GM21367 (cell line): ENCODE measurements around the gene RIMKLA.

Experiments used
- ATAC-seq: cut with Tn5 transposase; IDR thresholded peaks from one replicate; pipeline ENCODE4 v1.9.1; 2021; ENCODE audit not compliant: unreplicated experiment

Gene RIMKLA, protein sequence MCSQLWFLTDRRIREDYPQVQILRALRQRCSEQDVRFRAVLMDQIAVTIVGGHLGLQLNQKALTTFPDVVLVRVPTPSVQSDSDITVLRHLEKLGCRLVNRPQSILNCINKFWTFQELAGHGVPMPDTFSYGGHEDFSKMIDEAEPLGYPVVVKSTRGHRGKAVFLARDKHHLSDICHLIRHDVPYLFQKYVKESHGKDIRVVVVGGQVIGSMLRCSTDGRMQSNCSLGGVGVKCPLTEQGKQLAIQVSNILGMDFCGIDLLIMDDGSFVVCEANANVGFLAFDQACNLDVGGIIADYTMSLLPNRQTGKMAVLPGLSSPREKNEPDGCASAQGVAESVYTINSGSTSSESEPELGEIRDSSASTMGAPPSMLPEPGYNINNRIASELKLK

DNA sequence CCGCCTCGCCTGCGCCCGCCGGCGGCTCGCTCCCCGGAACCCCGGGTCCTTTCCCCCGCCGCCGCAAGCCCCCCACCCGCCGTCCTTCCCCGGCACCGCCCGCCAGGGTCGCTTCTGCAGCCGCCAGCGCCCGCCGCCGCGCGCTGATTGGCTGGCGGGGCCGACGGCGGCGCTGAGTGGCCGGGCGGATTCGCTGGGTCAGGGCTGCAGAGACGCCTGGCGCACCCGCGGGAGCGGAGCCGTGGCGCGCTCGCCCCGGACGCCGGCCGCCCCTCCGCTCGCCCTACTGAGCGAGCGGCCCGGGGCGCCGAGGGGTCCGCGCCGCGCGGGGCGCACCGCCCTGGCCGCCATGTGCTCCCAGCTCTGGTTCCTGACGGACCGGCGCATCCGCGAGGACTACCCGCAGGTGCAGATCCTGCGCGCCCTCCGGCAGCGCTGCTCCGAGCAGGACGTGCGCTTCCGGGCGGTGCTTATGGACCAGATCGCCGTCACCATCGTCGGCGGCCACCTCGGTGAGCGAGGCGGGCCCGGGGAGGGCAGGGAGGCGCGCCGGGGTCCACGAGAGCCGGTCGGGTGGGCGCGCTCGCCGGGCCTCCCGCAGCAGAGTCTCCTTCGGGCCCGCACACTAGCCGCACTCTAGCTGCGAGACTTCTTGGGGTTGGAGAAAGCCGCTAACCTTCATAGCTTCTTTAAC is at the start of gene RIMKLA:
Gene RIMKLA, plus strand, starts transcription at position 207 of the 694 bp plus-strand sequence. Its CDS starts 143 bp downstream, at position 350.
- peak; percentile 69 for ATAC-seq

DNA sequence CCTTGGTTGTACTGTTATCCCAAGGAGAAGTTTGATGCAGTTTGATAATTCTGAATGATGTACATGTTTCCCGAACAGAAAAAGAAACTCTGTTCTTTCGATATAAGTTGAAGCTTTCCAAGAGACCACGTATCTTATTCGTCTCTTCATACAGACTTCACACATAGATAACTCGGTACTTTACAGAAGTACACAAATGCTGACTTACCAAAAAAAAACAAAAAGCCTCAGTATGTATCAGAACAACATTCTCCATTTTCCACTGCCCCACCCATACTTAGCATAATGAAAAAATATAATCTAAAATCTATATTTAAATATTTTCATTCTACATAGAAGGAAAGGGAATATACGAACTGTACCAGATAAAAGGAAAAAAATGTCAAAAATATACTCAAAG is 47.7 kb upstream of the RIMKLA start:
- ATAC-seq = no peak

DNA sequence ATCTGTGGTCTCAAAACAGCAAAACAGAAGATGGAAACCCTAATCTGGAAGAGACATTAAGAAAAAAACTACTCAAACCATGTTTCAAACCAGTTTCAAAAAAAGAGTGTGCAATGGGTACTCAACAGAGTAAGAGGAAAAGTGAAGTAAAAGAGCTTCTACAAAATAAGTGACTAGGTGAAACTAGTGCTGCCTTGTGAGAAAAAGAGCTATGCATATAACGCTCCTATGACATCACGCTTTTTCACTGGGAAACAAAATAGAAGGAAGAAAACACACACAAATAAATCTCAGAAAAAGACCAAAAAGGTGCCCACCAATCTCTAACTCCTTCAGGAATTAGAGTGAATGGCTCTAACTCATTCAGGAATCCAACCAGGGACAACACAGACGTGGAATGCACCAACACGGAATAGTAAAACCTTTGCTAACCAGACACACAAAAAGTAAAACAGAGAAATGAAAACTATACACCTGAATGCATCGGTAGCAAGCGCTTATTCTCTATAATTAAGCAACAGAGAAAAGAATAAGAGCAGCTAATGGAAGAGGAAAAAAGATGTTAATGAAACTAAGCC is 46.8 kb upstream of the RIMKLA start:
- ATAC-seq = no peak

DNA sequence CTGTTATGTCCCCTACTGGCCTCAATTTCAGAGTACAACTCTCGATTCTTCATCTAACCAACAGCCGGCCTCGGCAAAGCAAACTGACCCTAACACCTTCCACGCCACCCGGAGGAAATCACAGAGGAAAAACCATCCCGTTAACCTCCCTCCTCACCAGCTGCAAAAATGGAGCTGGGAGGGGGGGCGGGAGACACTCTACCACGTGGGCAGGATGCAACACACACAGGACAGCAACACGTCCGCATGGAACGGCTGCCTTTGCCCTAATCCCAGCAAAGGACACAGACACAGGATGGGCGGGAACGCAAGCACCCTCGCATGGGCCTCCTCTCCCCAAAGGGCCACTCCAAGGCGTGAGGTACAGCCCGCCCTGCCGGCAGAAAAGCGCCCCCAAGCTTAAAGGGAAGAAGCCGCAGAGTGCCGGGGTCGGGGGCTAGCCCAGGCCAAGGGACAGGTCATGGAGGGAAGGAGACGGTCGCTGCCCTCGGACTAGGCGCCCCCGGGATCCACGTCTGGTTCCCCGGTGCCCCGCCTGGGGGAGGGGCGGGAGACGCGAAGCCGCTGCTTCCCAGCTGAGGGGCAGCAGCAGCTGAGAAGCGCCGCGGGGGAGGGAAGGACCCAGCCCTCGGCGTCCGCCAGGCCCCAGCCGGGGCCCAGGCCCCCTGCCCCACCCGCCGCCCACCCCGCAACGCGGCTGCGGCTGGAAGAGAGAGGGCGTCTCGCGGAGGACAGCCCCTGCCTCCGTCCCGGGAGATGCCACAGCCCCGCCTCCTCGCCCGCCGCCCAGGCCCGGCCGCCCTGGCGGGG is 46.1 kb upstream of the RIMKLA start:
- peak; percentile 41 for ATAC-seq

DNA sequence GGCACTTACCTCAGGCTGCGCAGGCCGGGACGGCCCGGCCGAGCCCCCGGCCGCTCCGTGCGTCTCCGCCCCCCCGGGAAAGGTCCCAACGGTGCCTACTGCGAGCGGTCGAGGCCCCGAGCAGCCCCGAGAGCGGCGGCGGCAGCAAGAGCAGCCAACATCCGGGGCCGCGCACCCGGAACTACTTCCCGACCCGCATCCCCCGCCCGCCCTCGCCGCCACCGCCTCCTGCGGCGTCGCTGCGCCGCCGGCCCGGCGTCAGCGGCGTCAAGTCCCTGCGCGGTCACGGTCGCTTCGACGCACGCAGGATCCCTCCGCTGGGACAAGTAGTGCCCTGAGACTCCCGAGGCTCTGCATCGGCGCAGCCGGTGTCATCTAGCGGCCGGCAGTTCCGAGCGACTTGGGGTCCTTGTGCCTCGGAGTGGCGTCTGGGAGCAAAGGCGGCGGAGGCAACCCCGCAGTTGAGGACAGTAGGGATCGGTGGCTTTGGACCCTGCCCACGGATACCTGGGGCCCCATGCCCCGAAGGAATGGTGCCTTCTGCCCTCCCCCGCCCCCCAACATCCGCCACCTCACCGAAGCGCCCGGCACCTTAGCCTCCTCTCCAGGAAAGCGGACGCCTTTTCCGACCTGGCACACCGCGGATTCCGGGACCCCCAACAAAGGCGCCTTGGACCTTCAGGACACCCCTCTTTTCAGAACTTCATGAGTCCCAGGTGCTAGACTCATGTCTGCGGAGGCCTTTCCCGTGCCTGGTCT is 45.4 kb upstream of the RIMKLA start, which contains the start of gene FOXJ3:
Gene FOXJ3, minus strand, starts transcription at position 186 of the 759 bp plus-strand sequence. CDS start 24,142 bp downstream, outside the sequence.
- ATAC-seq = peak; percentile 64

DNA sequence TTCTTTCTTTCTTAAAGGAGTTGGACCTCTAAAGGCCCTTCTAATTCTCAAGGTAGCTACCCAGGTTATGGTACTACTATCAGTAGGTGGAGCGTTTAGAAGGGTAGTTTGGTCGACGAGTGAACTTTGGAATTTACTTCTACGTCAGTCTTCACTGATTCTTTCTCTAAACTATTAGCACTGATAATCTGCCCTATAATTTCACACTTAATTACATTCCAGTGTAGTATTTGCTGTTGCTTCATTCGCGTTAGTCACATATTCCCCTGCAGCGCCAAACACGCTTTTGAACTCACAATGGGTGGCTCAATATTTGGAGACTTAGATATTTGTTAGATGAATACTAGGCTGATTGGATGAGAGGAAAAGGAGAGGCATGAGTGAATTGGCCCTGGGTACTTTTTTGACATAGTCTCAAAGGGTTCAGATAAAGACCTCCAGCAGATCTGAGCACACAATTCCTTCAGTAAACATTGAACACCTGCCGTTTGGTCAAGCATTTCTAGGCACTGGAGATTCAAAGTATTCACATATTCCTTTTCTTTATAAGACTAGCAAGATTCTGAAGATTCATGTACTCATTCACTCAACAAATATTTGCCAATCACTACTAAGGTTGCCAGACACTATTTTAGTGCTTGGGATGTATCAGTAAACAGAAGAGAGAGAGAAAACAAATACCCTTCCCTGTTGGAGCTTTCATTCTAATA is 44.6 kb upstream of the RIMKLA start:
- ATAC-seq = no peak

DNA sequence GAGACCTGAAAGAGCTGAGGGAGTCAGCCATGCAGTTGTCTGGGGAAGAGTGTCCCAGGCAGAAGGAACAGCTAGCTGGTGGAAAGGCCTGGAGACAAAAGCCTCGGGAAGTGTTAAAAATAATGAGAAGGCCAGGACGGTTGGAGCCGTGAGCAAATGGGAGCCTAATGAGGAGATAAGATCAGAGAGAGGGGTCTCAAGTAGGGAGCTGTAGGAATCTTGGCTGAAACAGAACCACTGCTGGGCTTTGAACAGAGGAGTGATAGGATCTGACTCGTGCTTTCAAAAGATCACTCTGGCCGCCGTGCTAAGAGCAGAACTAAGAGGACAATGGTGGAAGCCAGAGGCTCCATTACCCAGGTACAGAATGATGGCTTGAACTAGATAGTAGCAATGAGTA is 43.6 kb upstream of the RIMKLA start:
- no peak for ATAC-seq

DNA sequence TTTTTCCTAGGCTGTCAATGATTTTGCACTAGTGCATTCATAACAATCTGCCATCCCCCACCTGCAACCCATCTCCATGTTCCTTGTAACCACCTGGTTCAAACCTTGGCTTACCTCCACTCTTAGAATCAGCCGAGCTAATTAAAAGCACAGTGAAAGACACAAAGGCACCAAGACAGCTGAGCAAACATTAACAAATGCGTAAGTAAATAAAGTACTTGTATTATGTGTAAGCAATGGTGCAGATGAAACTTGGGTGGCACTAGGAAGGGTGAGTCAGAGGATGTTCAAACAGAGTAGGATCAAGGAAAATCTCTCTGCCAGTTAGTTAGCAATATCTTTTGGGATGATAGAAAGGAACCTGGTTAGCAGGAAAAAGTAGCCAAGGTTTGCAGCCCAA is 40.5 kb upstream of the RIMKLA start:
- no peak for ATAC-seq

DNA sequence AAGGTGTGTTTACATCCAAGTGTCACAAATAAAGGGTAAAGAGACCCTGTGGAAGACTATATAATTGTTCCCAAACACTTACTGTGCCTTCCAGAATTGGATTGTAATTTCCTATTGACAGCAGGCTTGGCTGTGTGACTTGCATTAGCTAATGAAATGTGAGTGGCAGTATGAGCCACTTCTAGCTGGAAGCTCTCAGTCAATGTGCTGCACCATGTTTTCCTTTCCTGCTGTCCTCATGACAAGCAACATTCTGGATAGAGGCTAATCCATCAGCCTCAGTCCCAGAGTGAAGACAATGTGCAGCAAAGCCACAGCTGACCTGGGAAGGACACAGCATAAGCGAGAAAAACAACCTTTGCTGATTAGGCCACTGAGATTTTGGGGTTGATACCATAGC is 39.7 kb upstream of the RIMKLA start:
- no peak for ATAC-seq

DNA sequence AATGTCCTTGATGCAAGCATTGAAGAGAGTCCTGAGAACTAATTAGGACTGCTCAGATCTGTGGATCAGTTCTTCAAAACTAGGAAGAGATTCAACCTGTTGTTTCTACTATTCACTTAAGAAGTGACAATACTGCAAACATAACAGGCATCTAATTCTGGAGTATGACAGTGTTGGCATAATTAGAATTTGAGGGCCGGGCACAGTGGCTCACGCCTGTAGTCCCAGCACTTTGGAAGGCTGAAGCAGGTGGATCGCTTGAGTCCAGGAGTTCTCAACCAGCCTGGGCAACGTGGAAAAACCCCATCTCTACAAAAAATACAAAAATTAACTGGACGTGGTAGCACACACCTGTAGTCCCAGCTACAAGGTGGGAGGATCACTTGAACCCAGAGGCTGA is 37.5 kb upstream of the RIMKLA start:
- no peak for ATAC-seq

DNA sequence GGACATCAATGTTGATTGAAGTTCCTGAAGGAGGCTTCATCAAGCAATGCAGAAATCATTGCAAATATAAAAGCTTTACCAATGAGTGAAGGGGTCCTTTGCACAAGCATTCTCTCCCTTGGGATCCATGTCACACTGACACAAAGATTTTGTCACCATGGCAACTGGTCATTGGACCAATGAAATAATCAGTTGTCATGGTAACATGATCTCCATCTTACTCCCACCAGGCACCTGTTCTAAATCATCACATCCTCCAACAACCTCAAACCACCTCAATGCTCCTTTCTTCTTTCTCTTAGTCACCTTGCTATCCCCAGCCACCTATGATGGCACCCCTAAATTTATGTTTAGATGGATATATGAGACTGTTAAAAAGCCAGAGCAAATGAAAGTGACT is 32.1 kb upstream of the RIMKLA start:
- ATAC-seq = no peak

DNA sequence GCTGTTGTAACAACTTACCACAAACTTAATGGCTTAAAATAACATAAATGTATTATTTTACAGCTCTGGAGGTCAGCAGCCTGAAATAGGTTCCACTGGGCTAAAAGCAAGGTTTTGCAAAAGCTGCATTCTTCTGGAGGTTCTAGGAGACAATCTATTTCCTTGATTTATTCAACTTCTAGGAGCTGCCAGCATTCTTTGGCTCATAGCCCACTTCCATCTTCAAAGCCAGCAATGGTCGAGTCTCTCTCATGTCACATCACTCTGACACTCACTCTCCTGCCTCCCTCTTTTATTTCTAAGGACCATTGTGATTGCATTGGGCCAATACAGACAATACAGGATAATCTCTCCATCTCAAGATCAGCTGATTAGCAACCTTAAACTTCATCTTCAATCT is 30.5 kb upstream of the RIMKLA start:
- ATAC-seq = no peak

DNA sequence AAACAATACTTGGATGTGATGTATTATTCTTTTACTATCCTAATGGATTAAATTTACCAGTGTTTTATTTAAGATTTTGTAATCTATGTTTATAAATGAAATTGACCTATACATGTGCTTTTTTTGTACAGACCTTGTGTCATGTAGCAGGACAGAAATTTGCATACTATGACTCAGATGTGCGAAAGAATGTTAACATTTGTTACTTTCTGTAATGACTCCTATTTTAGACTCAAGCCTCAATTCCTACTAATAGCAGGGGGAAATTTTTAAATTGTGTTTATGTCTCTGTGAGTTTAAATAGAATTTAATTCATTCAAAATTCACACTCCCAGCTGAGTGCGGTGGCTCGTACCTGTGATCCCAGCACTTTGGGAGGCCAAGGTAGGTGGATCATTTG is 21.8 kb upstream of the RIMKLA start:
- ATAC-seq = no peak

DNA sequence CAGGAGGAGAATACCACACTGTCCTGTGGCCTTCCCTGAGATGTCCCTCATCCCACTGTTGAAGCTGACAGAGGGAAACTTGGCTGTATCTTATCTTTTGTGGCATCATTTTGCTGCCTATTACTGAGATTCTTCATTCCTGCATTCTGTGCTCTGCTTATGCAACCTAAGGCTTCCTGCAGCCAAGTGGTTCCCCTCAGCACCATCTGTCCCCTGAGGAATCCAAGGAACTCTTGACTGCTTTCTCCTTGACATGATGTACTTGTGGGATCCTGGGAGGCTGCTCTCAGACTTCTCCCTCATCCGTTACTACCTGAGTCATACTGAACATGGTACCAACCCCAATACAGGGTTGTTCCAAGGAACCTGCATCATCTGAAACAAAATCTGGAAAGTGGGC is 21.1 kb upstream of the RIMKLA start:
- ATAC-seq = no peak

DNA sequence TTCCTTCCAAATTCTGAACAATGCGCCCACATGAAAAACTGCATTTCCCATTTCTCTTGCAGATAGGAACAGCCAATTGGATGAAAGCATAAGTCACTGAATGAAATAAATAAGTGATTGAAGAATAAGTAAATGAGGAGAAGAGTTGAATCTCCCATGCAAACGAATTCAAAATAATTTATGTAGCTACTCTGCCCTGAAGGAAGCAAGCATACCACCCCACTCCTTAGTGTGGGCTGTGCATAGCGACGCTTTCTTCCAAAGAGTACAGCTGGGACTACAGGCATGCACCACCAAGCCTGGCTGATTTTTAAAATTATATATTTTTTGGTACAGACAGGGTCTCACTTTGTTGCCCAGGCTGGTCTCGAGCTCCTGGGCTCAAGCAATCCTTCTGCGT is 16.5 kb upstream of the RIMKLA start:
- ATAC-seq = no peak

DNA sequence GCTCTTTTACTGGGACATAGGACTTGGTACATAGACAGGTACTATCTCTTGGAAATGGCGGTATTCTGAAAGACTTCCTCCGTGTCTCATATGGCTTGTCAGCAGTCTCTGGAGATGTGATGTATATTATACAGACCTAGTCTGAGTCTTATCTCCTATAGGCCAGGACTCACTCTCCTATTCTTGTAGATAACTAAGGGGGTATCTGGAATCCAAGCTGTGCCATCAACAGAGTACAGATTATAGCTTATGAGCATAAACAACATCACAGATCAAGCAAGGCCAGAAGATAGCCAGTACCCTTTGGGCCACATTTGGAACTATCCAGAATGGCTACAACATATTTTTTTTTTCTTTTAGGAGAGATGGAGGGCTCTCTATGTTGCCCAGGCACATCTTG is 16.1 kb upstream of the RIMKLA start:
- ATAC-seq = no peak

DNA sequence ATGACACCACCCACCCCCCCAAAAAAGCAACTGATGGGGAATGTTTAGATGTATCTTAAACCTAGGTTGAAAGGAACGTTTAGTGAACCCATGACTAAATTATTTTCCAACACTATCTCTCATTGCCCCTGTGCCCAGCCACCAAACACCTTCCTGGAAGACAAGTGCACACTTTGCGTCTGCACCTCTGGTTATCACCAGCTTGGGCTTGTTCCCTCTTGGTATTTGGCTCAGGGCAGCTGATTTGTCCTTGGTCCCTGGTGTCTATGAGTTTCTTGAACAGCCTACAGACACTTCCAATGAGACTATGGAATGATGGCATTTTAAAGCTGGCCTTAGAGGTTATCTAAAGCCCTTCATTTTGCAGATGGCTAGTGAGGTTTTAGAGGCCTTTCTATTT is 15.5 kb upstream of the RIMKLA start:
- ATAC-seq = no peak

DNA sequence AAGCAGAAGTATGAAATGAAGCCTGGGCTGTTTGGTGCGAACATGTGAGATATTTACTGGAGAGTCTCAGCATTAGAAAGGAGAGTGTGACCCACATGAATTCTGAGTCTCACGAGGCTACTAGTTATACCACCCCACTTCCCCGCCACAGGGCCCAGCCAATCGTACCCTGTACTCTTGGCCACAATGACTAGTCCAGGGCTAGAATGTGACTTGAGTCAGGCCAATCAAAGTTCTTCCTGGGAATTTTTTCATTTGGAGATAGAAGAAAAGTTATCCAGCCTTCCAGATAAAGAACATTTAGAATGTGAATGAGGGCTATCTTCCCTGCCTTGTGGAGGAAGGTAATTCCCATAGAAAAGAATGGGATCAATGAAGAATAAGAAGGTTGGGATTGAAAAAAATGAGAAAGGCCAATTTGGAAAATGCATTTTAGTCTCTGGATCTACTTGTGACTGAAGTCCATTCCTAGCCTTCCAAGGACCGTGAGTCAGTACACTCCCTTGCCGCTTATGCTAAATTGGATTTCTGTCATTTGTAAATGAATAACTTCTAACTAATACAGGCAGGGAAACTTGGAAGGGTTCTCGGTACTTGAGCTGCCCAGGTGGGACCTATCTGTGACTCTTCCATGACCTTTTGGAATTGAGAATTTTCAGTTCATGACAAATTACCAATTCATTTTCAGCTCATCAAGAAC is 12.3 kb upstream of the RIMKLA start:
- no peak for ATAC-seq

DNA sequence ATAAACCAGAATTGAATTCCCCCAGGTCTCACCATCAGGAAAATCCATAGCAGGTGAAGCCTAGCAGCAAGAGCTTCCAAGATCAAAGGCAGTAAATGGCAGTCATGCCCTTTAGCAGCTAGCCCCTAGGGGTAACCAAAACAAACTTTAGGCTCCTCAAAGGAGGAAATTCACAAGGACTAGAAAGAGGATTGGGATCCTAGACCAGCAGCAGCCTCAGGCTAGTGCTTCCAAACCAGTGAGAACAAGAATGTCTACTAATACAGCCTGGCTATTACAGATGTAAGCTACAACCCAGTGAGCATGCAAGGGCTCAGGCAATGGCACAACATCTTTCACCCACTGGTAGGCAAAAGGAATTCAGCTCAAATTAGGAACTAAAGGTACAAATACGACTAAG is 11.1 kb upstream of the RIMKLA start:
- no peak for ATAC-seq
